Body of pancreas (tissue), 2 donors: Measurements from ENCODE around the gene PDE8B. TPM values are rescaled to one million over a fixed set of nuclear protein-coding genes. Genes with fewer than 3 reads are reported as not detected.

Experiments
- total RNA-seq, 2 donors: library from RNA; depleted of rRNA; stranded (reverse); fragments of >200 nt; gene quantifications; one replicate each; pipeline ENCODE4 v1.1.0, GENCODE V29; 2016

PDE8B gene
- total RNA-seq, 2 donors from 2014 or later = 8.3 to 15.8 TPM

Other genes with a start within 250 kb of the PDE8B start
- 10 to 100 TPM in 1 of 2 donors, 1 to 10 TPM in 1; 8.2 to 13.5 TPM for gene AGGF1, start 180.3 kb upstream of the PDE8B start, total RNA-seq
- 10 to 100 TPM in 1 of 2 donors, 1 to 10 TPM in 1; 4.2 to 41.5 TPM for gene ZBED3, start 123.4 kb upstream of the PDE8B start, total RNA-seq